Right ventricle myocardium inferior (tissue), 1 donor: ENCODE data around the gene DAAM1. TPM values are rescaled to one million over a fixed set of nuclear protein-coding genes. Genes with fewer than 3 reads are reported as not detected.
A peak's percentile ranks its signal among the peaks of the same experiment; 100 is the strongest.

ENCODE experiments used
- ATAC-seq: fragments of 200-7000 bp; cut with Tn5 transposase; one replicate; pipeline ENCODE4 v1.9.1; 2020; ENCODE audit warnings: mild to moderate bottlenecking, moderate library complexity
- DNase-seq: peaks from one replicate; pipeline ENCODE4 v3.0.0; 2021; ENCODE audit errors: missing footprints
- intact Hi-C: fragments of 100-400 bp; cut with DNase I; formaldehyde crosslinking; loops from one replicate; pipeline ENCODE4 v1.11.0; 2022
- total RNA-seq: library from RNA; stranded (reverse); fragmentation: NEBNext Ultra II Directional; extraction: Animal tissue kit (Norgen Biotek cat#: 25700); gene quantifications from one replicate; pipeline ENCODE4 v1.2.1, GENCODE V29; 2021
- donor health status: DM: no; HTN: yes; CAD: no; lungs with severe emphysema.

Gene DAAM1
- total RNA-seq, 1 donor from 2014 or later = 120 TPM

- intact Hi-C loops = loop anchor here (2.0 kb wide), 1 partner anchor 129 kb away; the partner anchor contains the start of gene DAAM1
Measured at GRCh38 chr14:59317798-59318505, 129.5 kb downstream of the DAAM1 start.

DNA sequence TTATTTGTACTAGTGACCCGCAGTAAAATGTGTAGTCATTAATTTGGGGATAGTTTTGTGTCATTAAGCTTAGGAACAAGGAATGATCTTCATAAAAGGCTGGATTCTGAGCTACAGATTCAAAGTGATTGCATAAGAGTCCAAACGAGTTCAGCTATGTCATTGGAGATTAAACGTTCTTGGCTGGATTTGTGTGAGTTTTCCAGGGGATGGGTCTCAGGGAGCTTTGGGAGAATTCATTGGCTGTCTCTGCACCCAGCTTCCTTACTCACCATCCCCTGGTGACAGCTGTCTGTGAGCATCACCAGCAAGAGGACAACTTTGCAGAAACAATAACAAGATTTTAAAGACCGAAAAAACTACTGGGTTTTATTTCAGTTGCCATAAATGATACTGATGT, 130.4 kb downstream of the DAAM1 start:
- intact Hi-C loops = no loop called here
- no peak for DNase-seq
- peak; percentile 90 for ATAC-seq

More at GRCh38 chr14:59317798-59318505, 129.5 kb downstream of the DAAM1 start:
- ATAC-seq (no peak), DNase-seq (no peak)

GRCh38 chr14:59320361-59320760, 131.9 kb downstream of the DAAM1 start:
- DNase-seq (no peak), ATAC-seq (no peak)
- intact Hi-C loops = no loop called here

DNA sequence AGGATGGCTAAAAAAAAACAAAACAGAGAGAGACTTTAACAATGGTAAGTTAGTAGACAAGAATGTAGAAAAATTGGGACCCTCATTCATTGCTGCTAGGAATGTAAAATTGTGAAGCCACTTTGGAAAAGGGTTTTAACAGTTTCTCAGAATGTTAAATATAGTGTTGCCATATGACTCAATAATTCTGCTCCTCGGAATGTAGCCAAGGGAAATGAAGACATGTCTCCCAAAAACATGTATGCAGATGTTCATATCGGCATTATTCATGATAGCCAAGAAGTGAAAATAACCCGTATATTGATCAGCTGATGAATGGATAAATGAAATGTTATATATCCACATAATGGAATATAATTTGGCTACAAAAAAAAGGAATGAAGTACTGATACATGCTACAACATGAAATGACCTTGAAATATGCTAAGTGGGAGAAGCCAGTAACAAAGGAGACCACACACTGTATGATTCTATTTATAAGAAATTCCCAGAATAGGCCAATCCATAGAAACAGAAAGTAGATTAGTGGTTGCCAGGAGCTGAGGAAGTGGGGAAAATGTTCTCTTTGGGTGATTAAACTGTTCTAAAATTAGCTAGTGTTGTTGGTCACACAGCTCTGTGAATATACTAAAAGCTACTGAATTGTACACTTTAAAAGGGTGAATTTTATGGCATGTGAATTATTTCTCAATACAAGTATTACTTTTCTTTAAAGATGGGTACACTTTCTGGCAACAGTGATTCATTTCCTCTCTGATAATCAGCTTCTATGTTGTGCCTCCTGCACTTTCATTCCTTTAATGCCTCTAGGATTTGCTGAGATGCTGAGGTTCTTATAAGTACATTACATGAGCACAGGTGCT, 132.5 kb downstream of the DAAM1 start:
- peak; percentile 58 for ATAC-seq
- no peak for DNase-seq
- intact Hi-C loops = no loop called here

DNA sequence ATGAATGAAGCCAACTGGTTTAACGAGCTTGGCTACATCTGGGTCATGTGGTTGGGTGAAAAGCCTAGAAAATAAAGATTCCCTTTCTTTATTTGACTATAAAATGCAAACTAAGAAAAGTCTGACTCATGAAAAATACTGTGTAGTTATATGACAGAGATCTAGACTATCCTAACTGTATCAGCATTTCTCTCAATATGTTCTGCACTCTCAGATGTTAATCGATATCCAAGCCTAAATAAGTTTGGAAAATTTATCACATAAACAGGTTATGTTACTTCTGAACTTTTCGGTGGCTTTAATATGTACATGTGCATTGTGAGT, 133.1 kb downstream of the DAAM1 start:
- ATAC-seq (no peak), DNase-seq (no peak)
- intact Hi-C loops = no loop called here

DNA sequence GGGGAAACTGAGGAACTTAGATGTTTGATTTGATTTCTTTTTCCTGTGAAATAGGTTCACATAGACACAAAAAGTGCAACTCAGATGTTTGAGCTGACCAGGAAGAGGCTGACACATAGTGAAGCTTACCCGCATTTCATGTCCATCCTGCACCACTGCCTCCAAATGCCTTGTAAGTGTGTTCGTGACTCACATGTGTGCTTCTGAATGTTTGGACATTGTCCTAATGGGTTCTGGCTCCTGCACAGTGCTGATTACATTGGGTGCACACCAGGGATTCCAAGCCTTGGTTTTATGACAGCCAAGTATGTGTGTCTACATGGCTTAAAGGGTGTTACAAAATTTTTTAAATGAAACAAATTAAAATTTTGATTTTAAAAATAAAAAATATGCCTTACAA, 137.4 kb downstream of the DAAM1 start:
- DNase-seq = no peak
- intact Hi-C loops = loop anchor here (5.0 kb wide), 1 partner anchor 116 kb away; no protein-coding TSS in a partner anchor
- ATAC-seq = peak; percentile 62

GRCh38 chr14:59328454-59328853, 140.0 kb downstream of the DAAM1 start:
- ATAC-seq (no peak), DNase-seq (no peak)
- intact Hi-C loops = loop anchor here (5.0 kb wide), 1 partner anchor 114 kb away; no protein-coding TSS in a partner anchor

DNA sequence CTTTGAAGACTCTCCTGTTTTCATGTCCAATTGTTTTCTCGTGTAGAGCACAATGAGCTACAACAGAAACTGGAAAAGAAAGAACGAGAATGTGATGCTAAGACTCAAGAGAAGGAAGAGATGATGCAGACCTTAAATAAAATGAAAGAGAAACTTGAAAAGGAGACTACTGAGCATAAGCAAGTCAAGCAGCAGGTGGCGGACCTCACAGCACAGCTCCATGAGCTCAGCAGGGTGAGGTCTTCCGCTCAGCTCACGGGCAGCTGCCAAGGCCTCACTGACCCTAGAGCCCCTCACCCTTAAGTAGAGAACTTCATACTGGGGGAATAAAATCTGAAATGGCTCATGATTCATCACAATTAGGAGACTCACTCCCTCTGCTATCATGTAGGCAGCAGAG, 142.0 kb downstream of the DAAM1 start:
- intact Hi-C loops = loop anchor here (5.0 kb wide), 3 partner anchors 42 to 143 kb away; partner anchors contain the start of gene DAAM1
- DNase-seq (no peak), ATAC-seq (no peak)

- DNase-seq (no peak), ATAC-seq (no peak)
- intact Hi-C loops = loop anchor here (5.0 kb wide), 3 partner anchors 41 to 144 kb away; partner anchors contain the start of gene DAAM1
Measured at GRCh38 chr14:59331217-59331616, 142.8 kb downstream of the DAAM1 start.

DNA sequence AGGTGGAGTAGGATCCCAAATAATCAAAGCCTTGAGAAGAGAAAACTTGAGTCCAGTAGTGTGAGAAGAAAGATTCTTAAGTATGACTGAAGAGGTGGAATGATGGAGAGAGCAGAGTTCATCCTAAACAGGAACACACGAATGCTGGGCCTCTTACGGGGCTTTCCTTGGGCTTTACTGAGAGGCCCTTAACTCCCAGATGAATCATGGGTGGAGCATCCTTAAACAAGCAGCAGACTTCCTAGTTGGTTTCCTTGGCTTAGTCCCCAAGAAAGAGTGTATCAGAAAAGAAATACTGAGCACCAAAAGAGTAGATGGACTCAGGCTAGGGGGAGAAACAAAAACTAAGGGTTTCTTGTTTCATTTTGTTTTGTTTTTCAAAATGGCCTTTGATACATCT, 144.3 kb downstream of the DAAM1 start:
- intact Hi-C loops = loop anchor here (2.0 to 5.0 kb wide), 4 partner anchors 28 to 145 kb away; partner anchors contain the start of gene DAAM1
- DNase-seq = no peak
- no peak for ATAC-seq

DNA sequence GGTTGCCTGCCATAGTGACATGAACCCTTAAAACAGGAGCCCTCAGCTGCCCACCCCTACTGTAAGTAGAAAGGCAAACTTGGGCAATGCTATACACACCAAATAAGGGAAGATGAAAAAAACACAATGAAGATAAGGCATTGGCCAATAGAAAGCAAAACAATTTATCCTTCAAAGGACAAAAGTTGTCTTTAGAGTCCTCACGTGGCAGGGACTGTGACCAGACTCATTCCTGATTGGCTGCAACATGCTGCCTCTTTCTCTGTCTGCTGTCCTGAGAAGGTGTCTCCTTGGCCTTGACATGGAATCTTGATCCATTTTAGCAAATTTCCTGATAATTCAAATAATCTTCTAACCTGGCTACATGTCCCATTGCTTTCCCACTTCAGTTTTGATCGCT, 144.8 kb downstream of the DAAM1 start:
- intact Hi-C loops = loop anchor here (2.0 to 5.0 kb wide), 4 partner anchors 28 to 146 kb away; partner anchors contain the start of gene DAAM1
- ATAC-seq (peak; percentile 33), DNase-seq (no peak)

DNA sequence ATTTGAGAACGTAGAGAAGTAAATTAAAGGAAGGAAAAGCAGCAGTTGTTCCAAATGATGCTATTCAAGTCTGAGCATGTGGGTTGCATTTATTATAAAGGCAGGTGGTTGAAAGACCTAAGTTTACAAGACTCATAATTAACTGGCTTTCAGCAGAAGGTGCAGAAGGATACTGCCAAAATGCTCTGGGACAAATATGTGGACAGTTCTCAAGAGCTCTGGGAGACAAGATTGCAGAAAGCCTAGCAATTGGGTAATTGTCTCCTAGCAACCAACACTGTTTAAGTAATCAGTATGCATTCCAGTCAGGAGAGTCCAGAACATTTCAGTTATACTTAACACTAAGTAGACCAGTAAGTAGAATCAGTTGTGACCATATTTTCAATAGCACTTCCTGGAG, 145.2 kb downstream of the DAAM1 start:
- intact Hi-C loops = loop anchor here (2.0 to 5.0 kb wide), 4 partner anchors 27 to 146 kb away; partner anchors contain the start of gene DAAM1
- ATAC-seq = peak; percentile 94
- DNase-seq = no peak

- DNase-seq (no peak), ATAC-seq (no peak)
- intact Hi-C loops = loop anchor here (5.0 kb wide), 3 partner anchors 38 to 147 kb away; partner anchors contain the start of gene DAAM1
Measured at GRCh38 chr14:59334253-59334652, 145.8 kb downstream of the DAAM1 start.

DNA sequence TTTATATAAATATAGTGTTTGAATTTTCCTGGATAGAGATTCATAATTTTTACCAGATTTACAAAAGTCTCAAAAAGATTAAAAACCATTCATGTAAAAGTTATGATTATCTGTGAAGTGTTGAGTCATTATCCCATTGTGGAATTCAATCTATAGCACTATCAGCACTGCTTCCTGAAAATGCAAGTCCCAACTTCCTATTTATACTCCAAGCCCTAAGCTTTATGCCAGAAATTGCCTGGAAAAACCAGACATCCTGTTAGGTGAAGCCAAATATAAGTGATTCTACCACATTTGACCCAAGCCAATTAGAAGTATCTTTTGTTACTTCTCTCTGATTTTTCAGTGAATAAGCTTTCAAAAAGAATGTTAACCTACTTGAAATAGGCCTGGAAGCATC, 147.6 kb downstream of the DAAM1 start:
- DNase-seq (no peak), ATAC-seq (no peak)
- intact Hi-C loops = no loop called here

- intact Hi-C loops = no loop called here
- no peak for ATAC-seq
Measured at GRCh38 chr14:59336706-59337105, 148.2 kb downstream of the DAAM1 start.

GRCh38 chr14:59337141-59337611, 148.7 kb downstream of the DAAM1 start:
- intact Hi-C loops = no loop called here
- DNase-seq = peak; percentile 77
- peak; percentile 53 for ATAC-seq

More at GRCh38 chr14:59336706-59337105, 148.2 kb downstream of the DAAM1 start:
- DNase-seq = no peak

DNA sequence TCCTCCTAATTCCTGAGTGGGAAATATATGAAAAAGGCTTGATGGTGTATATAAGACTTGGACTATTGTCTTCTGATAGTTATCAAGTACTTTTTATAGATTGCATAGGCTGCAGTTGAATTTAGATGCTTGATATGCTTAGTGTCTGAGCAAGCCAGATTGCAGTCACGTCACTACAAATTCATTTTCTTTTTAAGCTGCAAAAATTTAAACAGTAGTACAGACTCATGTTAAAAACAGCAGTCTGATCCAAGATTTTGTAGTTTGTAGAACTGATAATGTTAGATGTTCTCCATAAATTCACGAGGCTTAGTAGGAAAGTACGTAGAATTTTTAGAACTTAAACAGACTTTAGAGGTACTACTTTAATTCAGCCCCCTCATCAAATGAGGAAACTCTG, 150.3 kb downstream of the DAAM1 start:
- no peak for DNase-seq
- intact Hi-C loops = no loop called here
- ATAC-seq = no peak

DNA sequence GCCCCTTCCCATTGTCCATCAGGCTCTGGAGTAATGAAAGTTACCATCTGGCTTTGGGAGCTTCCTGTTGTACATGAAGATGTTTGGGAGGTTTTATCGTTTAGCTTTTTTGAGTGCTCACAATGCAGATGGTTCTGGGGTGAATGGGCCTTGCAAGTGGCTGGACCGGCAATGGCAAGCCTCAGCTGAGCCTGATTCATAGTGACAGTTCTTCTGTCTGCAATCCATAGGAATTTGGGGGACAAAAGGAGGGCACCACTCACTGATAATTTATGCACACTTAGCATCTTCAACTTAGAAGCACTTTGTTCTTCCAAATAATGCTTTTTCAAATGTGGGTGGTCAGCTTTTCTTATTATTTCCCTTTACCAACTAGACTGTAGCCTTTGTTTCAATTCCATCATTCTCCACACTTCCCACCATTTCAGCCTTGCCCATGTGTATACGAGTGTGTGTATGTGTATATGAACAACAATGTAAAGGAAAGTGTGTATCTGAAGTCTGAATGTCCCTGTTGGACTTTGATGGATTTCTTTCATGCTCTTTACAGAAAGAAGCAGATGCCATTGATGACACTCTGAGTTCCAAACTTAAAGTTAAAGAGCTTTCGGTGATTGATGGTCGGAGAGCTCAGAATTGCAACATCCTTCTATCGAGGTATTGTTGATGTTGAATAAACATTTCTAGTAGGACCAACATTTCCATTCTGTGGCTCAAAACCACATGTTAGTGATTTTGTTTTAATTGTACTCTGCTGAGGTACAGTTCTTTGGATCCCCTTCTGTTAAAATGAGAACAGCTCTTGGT, 151.3 kb downstream of the DAAM1 start:
- ATAC-seq (no peak), DNase-seq (no peak)
- intact Hi-C loops = no loop called here
